Lower leg skin (tissue), 4 donors: Measurements from ENCODE around the gene TPM1. TPM values are rescaled to one million over a fixed set of nuclear protein-coding genes. Genes with fewer than 3 reads are reported as not detected.

Experiments used
- DNase-seq, 2 donors: peaks; one replicate each; pipeline ENCODE4 v3.0.0-alpha.2; 2019; ENCODE audit warnings: low spot score in 2 of 2
- H3K4me3 ChIP-seq: fragments of 200-600 bp; sonication (generic); 2 replicates; pipeline ENCODE4 v1.5.1; 2017; ENCODE audit warnings: mild to moderate bottlenecking, low read depth; ENCODE audit not compliant: poor library complexity, severe bottlenecking
- CTCF ChIP-seq, 3 donors: fragments of 450-650 bp; IDR thresholded peaks; one replicate each; pipeline ENCODE4 v1.5.1; 2016; ENCODE audit warnings: antibody characterized with exemption in 3 of 3, mild to moderate bottlenecking in 3 of 3, moderate library complexity in 2 of 3
- POLR2A ChIP-seq, 2 donors: fragments of 450-650 bp; IDR thresholded peaks; one replicate each; pipeline ENCODE4 v1.6.1; 2016 to 2017; ENCODE audit warnings: antibody characterized with exemption in 2 of 2, mild to moderate bottlenecking in 1 of 2, moderate library complexity in 1 of 2
- WGBS, 2 donors: methylation state at CpG; one replicate each; pipeline ENCODE4 v1.1.5; 2018; 5-methylcytosine and 5-hydroxymethylcytosine counted together
- intact Hi-C: fragments of 100-400 bp; cut with DNase I; formaldehyde crosslinking; loops from one replicate; pipeline ENCODE4 v1.15.0; 2023; ENCODE audit warnings: low total_unique reads
- total RNA-seq, 4 donors: library from RNA; depleted of rRNA; stranded (reverse); fragments of >200 nt; gene quantifications; one replicate each; pipeline ENCODE4 v1.1.0, GENCODE V29; 2016

TPM1 gene
- total RNA-seq, 4 donors from 2014 or later = 67.6 to 193 (median 95.9) TPM

- DNase-seq = no peak
- TF ChIP-seq POLR2A (IDR thresholded peaks at IDR 0.05) (no peak), CTCF (IDR thresholded peaks at IDR 0.05) (no peak)
- H3K4me3 ChIP-seq = no peak overlapping the region
- intact Hi-C loops = no loop called here
- WGBS, 2 donors = 81 to 83% methylated on average over 10 of the region's 10 CpGs
These were observed 38.2 kb downstream of the TPM1 start for GRCh38 chr15:63080634-63081250.

GRCh38 chr15:63082366-63082765 is 39.8 kb downstream of the TPM1 start:
- DNase-seq = no peak
- intact Hi-C loops = no loop called here
- WGBS, 2 donors = 64 to 79% methylated on average over 4 of the region's 4 CpGs
- H3K4me3 ChIP-seq = no peak overlapping the region
- TF ChIP-seq POLR2A (IDR thresholded peaks at IDR 0.05) = no peak
- TF ChIP-seq CTCF (IDR thresholded peaks at IDR 0.05) = no peak

DNA sequence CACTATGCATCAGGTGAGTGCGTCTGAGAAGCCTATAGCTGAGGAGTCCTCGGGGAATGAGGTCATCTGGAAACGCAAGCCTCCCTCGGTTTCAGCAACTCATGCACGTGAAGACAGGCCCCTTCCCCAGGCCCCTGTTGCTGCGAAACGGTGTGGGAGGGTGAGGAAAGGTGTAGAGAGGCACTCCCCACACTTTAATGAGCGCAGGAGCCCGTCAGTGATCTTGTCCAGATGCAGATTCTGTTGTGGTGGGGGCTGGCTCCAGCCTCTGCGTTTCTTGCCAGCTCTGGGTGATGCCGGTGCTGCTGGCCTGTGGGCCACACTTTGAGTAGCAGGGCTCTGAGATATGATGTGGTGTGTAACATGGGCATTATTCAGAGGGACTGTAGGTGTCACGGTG is 40.5 kb downstream of the TPM1 start:
- no peak overlapping the region for H3K4me3 ChIP-seq
- intact Hi-C loops = no loop called here
- TF ChIP-seq CTCF (IDR thresholded peaks at IDR 0.05) = no peak
- TF ChIP-seq POLR2A (IDR thresholded peaks at IDR 0.05) = no peak
- no peak for DNase-seq
- 76 to 85% methylated on average over 12 of the region's 12 CpGs for WGBS, 2 donors

GRCh38 chr15:63083541-63083940 is 41.0 kb downstream of the TPM1 start:
- 90 to 91% methylated on average over 11 of the region's 11 CpGs for WGBS, 2 donors
- no peak overlapping the region for H3K4me3 ChIP-seq
- no peak for TF ChIP-seq CTCF (IDR thresholded peaks at IDR 0.05)
- no peak for TF ChIP-seq POLR2A (IDR thresholded peaks at IDR 0.05)
- intact Hi-C loops = no loop called here
- DNase-seq = peak in 1 of 2 donors; percentile 48

GRCh38 chr15:63084806-63085205 is 42.3 kb downstream of the TPM1 start:
- whole genome bisulfite sequencing, 2 donors = 89 to 97% methylated on average over 1 of the region's 1 CpG

More at GRCh38 chr15:63084806-63085205, 42.3 kb downstream of the TPM1 start:
- TF ChIP-seq POLR2A (IDR thresholded peaks at IDR 0.05) (no peak), CTCF (IDR thresholded peaks at IDR 0.05) (no peak)
- no peak overlapping the region for H3K4me3 ChIP-seq
- intact Hi-C loops = no loop called here
- DNase-seq = no peak
